Dermis microvascular lymphatic vessel endothelial cell (primary cell): ENCODE results near the gene TMEM9B. TPM values are rescaled to one million over a fixed set of nuclear protein-coding genes. Genes with fewer than 3 reads are reported as not detected.

Experiments
- total RNA-seq: library from RNA; depleted of rRNA; stranded (reverse); fragments of >200 nt; gene quantifications from 2 replicates; pipeline ENCODE4 v1.2.1, GENCODE V29; 2014

Gene TMEM9B
- total RNA-seq, 1 donor from 2014 or later, result 30.6 TPM

Other genes starting within 250 kb of the TMEM9B start
- 19.0 and 31.3 TPM in 2 replicates for gene AKIP1, start 53.3 kb downstream of the TMEM9B start, total RNA-seq
- gene C11orf16, start 31.5 kb downstream of the TMEM9B start, total RNA-seq, result not detected in 2 replicates
- not detected in 2 replicates for gene ASCL3, start 21.4 kb downstream of the TMEM9B start, total RNA-seq
- gene NRIP3, start 39.6 kb upstream of the TMEM9B start, total RNA-seq, result 0.63 and 1.2 TPM in 2 replicates
- 0.77 and 1.5 TPM in 2 replicates for gene SCUBE2, start 127.2 kb upstream of the TMEM9B start, total RNA-seq